Measurements from ENCODE around the gene P2RY2.

Gene P2RY2

GRCh38 chr11:73263640-73264039 lies 45.6 kb downstream of the P2RY2 start:
- Histone ChIP-seq H3K27me3 (ENCODE audit: control insufficient read depth in 3 of 3, insufficient read depth in 3 of 3, low read depth in 1 of 3, low read length in 3 of 3) (peaks cover 0 to 41% (median 6%) of the 10 kb centered on the region in 3 experiments), H2BK5ac (ENCODE audit: low read length) (no peak overlapping the region), H3K4me3 (ENCODE audit: low read length in 2 of 2) (no peak overlapping the region), H2BK120ac (ENCODE audit: low read depth, low read length) (no peak overlapping the region), H3K23ac (ENCODE audit: low read depth, low read length, poor library complexity) (no peak overlapping the region), H3K9ac (ENCODE audit: low read depth, low read length, poor library complexity) (no peak overlapping the region), H3K4me2 (ENCODE audit: insufficient read depth, low read length, poor library complexity, severe bottlenecking) (no peak overlapping the region), H2AFZ (ENCODE audit: low read length) (no peak overlapping the region), H2BK15ac (ENCODE audit: low read length) (no peak overlapping the region), H4K91ac (ENCODE audit: low read depth, low read length, poor library complexity) (no peak overlapping the region), H3K36me3 (replicated peaks in 1 of 2; ENCODE audit: control insufficient read depth in 2 of 2, insufficient read depth in 2 of 2, low read length in 2 of 2) (no peaks in the 10 kb centered on the region), H3K4ac (ENCODE audit: low read length) (no peak overlapping the region), H3K4me1 (ENCODE audit: control insufficient read depth in 2 of 2, insufficient read depth in 1 of 2, low read depth in 1 of 2, low read length in 2 of 2) (peaks cover under 1 to 2% of the 10 kb centered on the region in 2 donors), H3K14ac (ENCODE audit: low read length) (no peak overlapping the region), H3K79me1 (ENCODE audit: low read depth, low read length) (no peaks in the 10 kb centered on the region), H2AK5ac (ENCODE audit: low read depth, low read length) (no peak overlapping the region), H3K18ac (ENCODE audit: low read length) (no peak overlapping the region), H3K9me3 (replicated peaks in 1 of 2; ENCODE audit: control insufficient read depth in 2 of 2, insufficient read depth in 1 of 2, low read depth in 1 of 2, low read length in 2 of 2) (no peaks in the 10 kb centered on the region), H3K27ac (replicated peaks; ENCODE audit: low read length) (no peak overlapping the region), H2BK12ac (ENCODE audit: low read length) (no peak overlapping the region), H4K8ac (ENCODE audit: low read depth, low read length) (no peak overlapping the region)
- DNase-seq (ENCODE audit: low spot score) = no peak
- WGBS, 2 donors (ENCODE audit: extremely low coverage in 2 of 2, insufficient read length in 2 of 2, insufficient replicate concordance in 1 of 2) = no CpG with 5 or more reads among the region's 2 CpGs

- H2BK15ac ChIP-seq (ENCODE audit: low read length) = no peak overlapping the region
- WGBS, 2 donors (ENCODE audit: extremely low coverage in 2 of 2, insufficient read length in 2 of 2, insufficient replicate concordance in 1 of 2) = no CpG with 5 or more reads among the region's 4 CpGs
- no peak overlapping the region for H2BK12ac ChIP-seq (ENCODE audit: low read length)
- H3K14ac ChIP-seq (ENCODE audit: low read length) = no peak overlapping the region
- H3K23ac ChIP-seq (ENCODE audit: low read depth, low read length, poor library complexity) = no peak overlapping the region
- H2BK5ac ChIP-seq (ENCODE audit: low read length) = no peak overlapping the region
- no peaks in the 10 kb centered on the region for H3K36me3 ChIP-seq (replicated peaks in 1 of 2; ENCODE audit: control insufficient read depth in 2 of 2, insufficient read depth in 2 of 2, low read length in 2 of 2)
- no peak overlapping the region for H3K4ac ChIP-seq (ENCODE audit: low read length)
- H2AK5ac ChIP-seq (ENCODE audit: low read depth, low read length) = no peak overlapping the region
- H4K91ac ChIP-seq (ENCODE audit: low read depth, low read length, poor library complexity) = no peak overlapping the region
- H4K8ac ChIP-seq (ENCODE audit: low read depth, low read length) = no peak overlapping the region
- no peak overlapping the region for H3K4me3 ChIP-seq (ENCODE audit: low read length in 2 of 2)
- peaks cover 0 to 42% (median 6%) of the 10 kb centered on the region in 3 experiments for H3K27me3 ChIP-seq (ENCODE audit: control insufficient read depth in 3 of 3, insufficient read depth in 3 of 3, low read depth in 1 of 3, low read length in 3 of 3)
- no peak overlapping the region for H2AFZ ChIP-seq (ENCODE audit: low read length)
- no peak overlapping the region for H3K4me2 ChIP-seq (ENCODE audit: insufficient read depth, low read length, poor library complexity, severe bottlenecking)
- H3K18ac ChIP-seq (ENCODE audit: low read length) = no peak overlapping the region
- no peak for DNase-seq (ENCODE audit: low spot score)
- H3K9me3 ChIP-seq (replicated peaks in 1 of 2; ENCODE audit: control insufficient read depth in 2 of 2, insufficient read depth in 1 of 2, low read depth in 1 of 2, low read length in 2 of 2) = no peaks in the 10 kb centered on the region
- H3K79me1 ChIP-seq (ENCODE audit: low read depth, low read length) = no peaks in the 10 kb centered on the region
- H3K27ac ChIP-seq (replicated peaks; ENCODE audit: low read length) = no peak overlapping the region
- no peak overlapping the region for H3K9ac ChIP-seq (ENCODE audit: low read depth, low read length, poor library complexity)
- H3K4me1 ChIP-seq (ENCODE audit: control insufficient read depth in 2 of 2, insufficient read depth in 1 of 2, low read depth in 1 of 2, low read length in 2 of 2) = peaks cover 3 to 6% of the 10 kb centered on the region in 2 donors
- no peak overlapping the region for H2BK120ac ChIP-seq (ENCODE audit: low read depth, low read length)
Observed at GRCh38 chr11:73265278-73265810, 47.3 kb downstream of the P2RY2 start.

GRCh38 chr11:73265853-73266645 lies 48.0 kb downstream of the P2RY2 start:
- H3K27ac ChIP-seq (replicated peaks; ENCODE audit: low read length) = no peak overlapping the region
- DNase-seq (ENCODE audit: low spot score) = no peak

GRCh38 chr11:73266646-73267020 lies 48.6 kb downstream of the P2RY2 start:
- Histone ChIP-seq H3K9me3 (replicated peaks in 1 of 2; ENCODE audit: control insufficient read depth in 2 of 2, insufficient read depth in 1 of 2, low read depth in 1 of 2, low read length in 2 of 2) (no peaks in the 10 kb centered on the region), H4K91ac (ENCODE audit: low read depth, low read length, poor library complexity) (no peak overlapping the region), H4K8ac (ENCODE audit: low read depth, low read length) (no peak overlapping the region), H3K27me3 (ENCODE audit: control insufficient read depth in 3 of 3, insufficient read depth in 3 of 3, low read depth in 1 of 3, low read length in 3 of 3) (peaks cover 0 to 42% (median 6%) of the 10 kb centered on the region in 3 experiments), H2BK5ac (ENCODE audit: low read length) (no peak overlapping the region), H3K14ac (ENCODE audit: low read length) (no peak overlapping the region), H3K9ac (ENCODE audit: low read depth, low read length, poor library complexity) (no peak overlapping the region), H2AFZ (ENCODE audit: low read length) (no peak overlapping the region), H3K4me1 (ENCODE audit: control insufficient read depth in 2 of 2, insufficient read depth in 1 of 2, low read depth in 1 of 2, low read length in 2 of 2) (peaks cover 3 to 6% of the 10 kb centered on the region in 2 donors), H3K18ac (ENCODE audit: low read length) (no peak overlapping the region), H3K4me2 (ENCODE audit: insufficient read depth, low read length, poor library complexity, severe bottlenecking) (no peak overlapping the region), H2BK15ac (ENCODE audit: low read length) (no peak overlapping the region), H3K36me3 (replicated peaks in 1 of 2; ENCODE audit: control insufficient read depth in 2 of 2, insufficient read depth in 2 of 2, low read length in 2 of 2) (no peaks in the 10 kb centered on the region), H2AK5ac (ENCODE audit: low read depth, low read length) (no peak overlapping the region), H3K79me1 (ENCODE audit: low read depth, low read length) (no peaks in the 10 kb centered on the region), H3K23ac (ENCODE audit: low read depth, low read length, poor library complexity) (no peak overlapping the region), H3K4ac (ENCODE audit: low read length) (no peak overlapping the region), H2BK120ac (ENCODE audit: low read depth, low read length) (no peak overlapping the region), H3K4me3 (ENCODE audit: low read length in 2 of 2) (no peak overlapping the region), H2BK12ac (ENCODE audit: low read length) (no peak overlapping the region), H3K27ac (replicated peaks; ENCODE audit: low read length) (no peak overlapping the region)
- WGBS, 2 donors (ENCODE audit: extremely low coverage in 2 of 2, insufficient read length in 2 of 2, insufficient replicate concordance in 1 of 2) = no CpG with 5 or more reads among the region's 4 CpGs
- DNase-seq (ENCODE audit: low spot score) = no peak

More at GRCh38 chr11:73265853-73266645, 48.0 kb downstream of the P2RY2 start:
- H4K8ac ChIP-seq (ENCODE audit: low read depth, low read length) = no peak overlapping the region
- H2AK5ac ChIP-seq (ENCODE audit: low read depth, low read length) = no peak overlapping the region
- WGBS, 2 donors (ENCODE audit: extremely low coverage in 2 of 2, insufficient read length in 2 of 2, insufficient replicate concordance in 1 of 2) = no CpG with 5 or more reads among the region's 3 CpGs
- H2BK12ac ChIP-seq (ENCODE audit: low read length) = no peak overlapping the region
- H3K18ac ChIP-seq (ENCODE audit: low read length) = no peak overlapping the region
- no peak overlapping the region for H2BK15ac ChIP-seq (ENCODE audit: low read length)
- H3K4ac ChIP-seq (ENCODE audit: low read length) = no peak overlapping the region
- H3K14ac ChIP-seq (ENCODE audit: low read length) = no peak overlapping the region
- H4K91ac ChIP-seq (ENCODE audit: low read depth, low read length, poor library complexity) = no peak overlapping the region
- H3K4me3 ChIP-seq (ENCODE audit: low read length in 2 of 2) = no peak overlapping the region
- H3K9me3 ChIP-seq (replicated peaks in 1 of 2; ENCODE audit: control insufficient read depth in 2 of 2, insufficient read depth in 1 of 2, low read depth in 1 of 2, low read length in 2 of 2) = no peaks in the 10 kb centered on the region
- H2AFZ ChIP-seq (ENCODE audit: low read length) = no peak overlapping the region
- no peaks in the 10 kb centered on the region for H3K36me3 ChIP-seq (replicated peaks in 1 of 2; ENCODE audit: control insufficient read depth in 2 of 2, insufficient read depth in 2 of 2, low read length in 2 of 2)
- H3K79me1 ChIP-seq (ENCODE audit: low read depth, low read length) = no peaks in the 10 kb centered on the region
- H3K4me1 ChIP-seq (ENCODE audit: control insufficient read depth in 2 of 2, insufficient read depth in 1 of 2, low read depth in 1 of 2, low read length in 2 of 2) = peaks cover 3 to 6% of the 10 kb centered on the region in 2 donors
- H3K27me3 ChIP-seq (ENCODE audit: control insufficient read depth in 3 of 3, insufficient read depth in 3 of 3, low read depth in 1 of 3, low read length in 3 of 3) = peaks cover 0 to 42% (median 6%) of the 10 kb centered on the region in 3 experiments
- no peak overlapping the region for H3K4me2 ChIP-seq (ENCODE audit: insufficient read depth, low read length, poor library complexity, severe bottlenecking)
- H3K9ac ChIP-seq (ENCODE audit: low read depth, low read length, poor library complexity) = no peak overlapping the region
- no peak overlapping the region for H2BK120ac ChIP-seq (ENCODE audit: low read depth, low read length)
- H2BK5ac ChIP-seq (ENCODE audit: low read length) = no peak overlapping the region
- H3K23ac ChIP-seq (ENCODE audit: low read depth, low read length, poor library complexity) = no peak overlapping the region
